SIG-M5 treated with dmso at 0.1 percent for 504 hours (cell line): ENCODE measurements around the gene P2RX1.

Source experiments
- DNase-seq: peaks from one replicate; lab custom pipeline; 2025; ENCODE audit not compliant: unreplicated experiment; lab: John Stamatoyannopoulos, UW

Gene P2RX1

GRCh38 chr17:3925684-3926485, 9.6 kb upstream of the P2RX1 start:
- DNase-seq = no peak

- no peak for DNase-seq
These were observed 8.5 kb upstream of the P2RX1 start for GRCh38 chr17:3924512-3925350.

- DNase-seq = no peak
These were observed 7.4 kb upstream of the P2RX1 start for GRCh38 chr17:3923466-3924190.

GRCh38 chr17:3922765-3923164, 6.5 kb upstream of the P2RX1 start:
- no peak for DNase-seq

GRCh38 chr17:3921502-3922319, 5.4 kb upstream of the P2RX1 start:
- DNase-seq = no peak

- DNase-seq = no peak
These were observed 4.7 kb upstream of the P2RX1 start for GRCh38 chr17:3921006-3921405.

GRCh38 chr17:3919123-3919624, 2.9 kb upstream of the P2RX1 start:
- DNase-seq = no peak

- DNase-seq = no peak
These were observed 2.3 kb upstream of the P2RX1 start for GRCh38 chr17:3918372-3919122.

- peak; percentile 77 for DNase-seq
These were observed 1.2 kb upstream of the P2RX1 start for GRCh38 chr17:3917391-3917931.

GRCh38 chr17:3916825-3917224, 560 bp upstream of the P2RX1 start:
- DNase-seq = peak; percentile 72

GRCh38 chr17:3915581-3915994, 677 bp downstream of the P2RX1 start:
- no peak for DNase-seq

- peak; percentile 77 for DNase-seq
These were observed 2.0 kb downstream of the P2RX1 start for GRCh38 chr17:3914312-3914670.

- DNase-seq = peak; percentile 79
These were observed 2.5 kb downstream of the P2RX1 start for GRCh38 chr17:3913531-3914311.

GRCh38 chr17:3912827-3913226, 3.4 kb downstream of the P2RX1 start:
- DNase-seq = no peak

GRCh38 chr17:3911271-3912053, 4.8 kb downstream of the P2RX1 start:
- DNase-seq = peak; percentile 93

- DNase-seq = no peak
These were observed 5.6 kb downstream of the P2RX1 start for GRCh38 chr17:3910420-3911270.

GRCh38 chr17:3909257-3909656, 7.0 kb downstream of the P2RX1 start:
- no peak for DNase-seq
